OCI-M2 (cell line): ENCODE measurements around the gene ZNF487.
"Not testable (repeated sequence)": the region's sequence is repeated elsewhere in the genome, so short reads cannot be mapped to it uniquely, and the experiment has no call there.

Source experiments
- DNase-seq: peaks from one replicate; lab custom pipeline; 2025; ENCODE audit not compliant: unreplicated experiment; lab: John Stamatoyannopoulos, UW

Gene ZNF487

DNA sequence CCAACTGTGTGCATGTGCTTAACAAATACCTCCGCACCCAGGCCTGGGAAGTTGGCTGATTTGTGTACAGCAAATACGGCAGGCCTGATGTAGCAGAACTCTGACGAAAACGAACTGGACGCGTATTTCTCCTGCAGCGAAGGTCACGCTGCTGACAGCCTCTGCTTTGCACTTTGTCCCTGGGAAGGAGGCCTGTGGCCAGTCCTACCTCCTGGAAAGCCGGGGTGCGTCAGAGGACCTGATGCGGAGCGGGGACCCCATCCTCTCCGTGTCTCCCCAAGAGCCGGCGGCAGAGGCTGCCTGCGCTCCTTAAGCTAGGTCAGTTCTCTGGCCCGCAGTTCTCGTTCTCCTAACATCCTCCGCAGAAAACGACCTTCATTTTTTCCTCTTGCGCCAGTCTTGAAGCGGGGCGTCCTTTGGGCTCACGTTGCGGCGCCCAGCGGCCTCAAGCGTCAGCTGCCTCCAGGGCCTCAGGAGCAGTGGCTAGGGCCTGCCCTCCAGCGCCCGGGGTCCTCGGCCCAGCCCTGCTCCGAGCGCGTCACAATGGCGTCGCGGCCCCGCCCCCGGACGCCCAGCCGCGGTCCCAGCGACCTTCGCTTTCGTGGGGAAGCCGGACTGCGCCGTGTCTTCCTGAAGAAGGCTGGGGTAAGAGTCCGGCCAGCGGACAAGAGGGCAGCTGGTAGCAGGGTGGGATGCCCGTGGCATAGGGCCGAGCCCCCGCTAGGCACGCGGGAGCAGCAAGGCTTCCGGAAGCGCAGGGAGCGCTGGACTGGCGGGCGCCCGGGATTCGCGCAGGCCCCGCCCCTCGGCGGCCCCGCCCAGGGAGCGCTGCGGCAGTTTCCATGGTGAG is at the start of gene ZNF487:
Gene ZNF487 (plus strand): TSS at position 821 of the 850 bp plus-strand sequence. CDS start 38,703 bp downstream, outside the sequence.
- DNase-seq: no peak

- no peak for DNase-seq
Observed at GRCh38 chr10:43387678-43388032, 49.3 kb upstream of the ZNF487 start.

GRCh38 chr10:43389867-43390266 is 47.0 kb upstream of the ZNF487 start:
- no peak for DNase-seq

- DNase-seq: no peak
Observed at GRCh38 chr10:43390333-43390732, 46.6 kb upstream of the ZNF487 start.

GRCh38 chr10:43390759-43391158 is 46.2 kb upstream of the ZNF487 start:
- no peak for DNase-seq

GRCh38 chr10:43391496-43391895 is 45.4 kb upstream of the ZNF487 start:
- no peak for DNase-seq

- no peak for DNase-seq
Observed at GRCh38 chr10:43392748-43393147, 44.2 kb upstream of the ZNF487 start.

DNA sequence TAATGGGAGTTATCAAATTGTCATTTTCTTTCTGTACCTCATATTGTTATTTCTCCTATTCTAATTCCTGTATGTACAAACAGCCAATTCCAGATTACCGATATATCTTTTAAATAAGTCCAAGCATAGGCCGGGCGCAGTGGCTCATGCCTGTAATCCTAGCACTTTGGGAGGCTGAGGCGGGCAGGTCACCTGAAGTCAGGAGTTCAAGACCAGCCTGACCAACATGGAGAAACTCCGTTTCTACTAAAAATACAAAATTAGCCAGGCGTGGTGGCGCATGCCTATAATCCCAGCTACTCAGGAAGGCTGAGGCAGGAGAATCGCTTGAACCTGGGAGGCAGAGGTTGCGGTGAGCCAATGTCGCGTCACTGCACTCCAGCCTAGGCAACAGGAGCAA is 43.7 kb upstream of the ZNF487 start:
- not testable (repeated sequence) for DNase-seq

DNA sequence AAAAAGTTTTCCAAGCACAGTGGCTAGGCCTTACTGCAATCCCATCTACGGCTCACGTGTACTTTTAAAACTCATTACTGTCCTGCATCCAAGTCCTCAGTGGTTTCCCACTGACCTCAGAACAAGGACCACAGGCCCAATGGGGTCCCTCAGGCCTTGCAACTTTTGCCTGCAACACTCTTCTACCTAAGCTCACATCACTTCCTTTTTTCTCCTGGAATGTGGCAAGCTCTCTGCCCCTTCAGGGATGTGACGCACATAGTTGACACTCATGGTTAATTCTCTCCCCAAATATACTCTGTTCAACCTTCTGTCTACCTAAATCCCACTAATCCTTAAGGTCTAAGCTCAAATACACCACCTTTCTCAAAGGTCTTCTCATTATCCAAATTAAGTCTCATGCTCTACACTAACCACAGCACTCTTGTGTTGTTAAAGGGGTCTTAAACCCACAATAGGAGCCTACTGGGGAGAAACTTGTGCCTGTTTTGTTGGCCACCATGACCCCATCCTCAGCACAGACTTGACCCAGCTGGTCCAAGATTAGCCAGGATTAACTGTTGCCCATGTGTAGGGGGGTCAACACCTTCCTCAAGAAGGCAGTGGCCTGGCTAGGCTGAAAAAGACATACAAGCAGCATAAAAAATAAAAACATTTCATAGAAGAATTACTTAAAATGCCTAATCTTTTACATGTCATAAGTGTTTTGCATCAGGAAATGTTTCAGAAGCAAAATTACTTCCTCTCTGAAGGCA is 43.1 kb upstream of the ZNF487 start:
- DNase-seq: no peak

DNA sequence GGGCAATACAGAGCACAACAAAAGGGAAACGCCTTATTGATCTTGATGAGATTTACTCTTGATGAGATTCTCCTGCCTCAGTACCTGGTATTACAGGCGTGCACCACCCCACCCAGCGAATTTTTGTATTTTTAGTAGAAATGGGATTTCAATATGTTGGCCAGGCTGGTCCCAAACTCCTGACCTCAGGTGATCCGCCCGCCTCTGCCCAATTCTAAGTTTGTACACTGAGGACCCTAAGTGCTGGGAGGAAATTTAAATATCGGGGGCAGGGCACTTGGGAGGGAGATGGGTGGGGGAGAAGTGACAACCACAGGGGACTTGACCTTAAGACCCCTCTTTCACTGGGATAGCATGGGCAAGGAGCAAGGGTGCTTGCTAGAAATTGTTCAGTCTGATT is 42.0 kb upstream of the ZNF487 start:
- DNase-seq: no peak

DNA sequence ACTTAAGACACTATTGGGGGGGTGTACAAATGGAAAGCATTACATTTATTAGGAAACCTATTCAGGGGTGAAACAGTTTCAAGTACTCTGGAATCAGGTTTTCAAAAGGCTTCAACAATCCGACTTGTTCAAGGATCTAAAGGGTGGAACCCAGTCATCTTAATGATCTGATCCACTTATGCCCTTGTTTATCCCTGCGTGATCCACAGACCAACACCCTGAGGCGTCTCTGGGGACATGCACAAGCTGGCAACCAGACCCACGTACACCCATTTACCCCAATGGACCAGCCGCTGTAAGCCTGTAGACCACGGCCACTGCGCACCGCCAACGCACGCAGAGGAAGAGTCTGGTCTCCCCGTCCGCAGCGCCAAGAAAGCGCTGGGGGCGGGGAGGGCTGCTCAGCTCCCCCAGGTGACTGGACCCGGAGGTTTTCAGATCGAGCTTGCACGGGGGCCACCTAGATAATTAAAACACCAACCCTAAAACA is 41.3 kb upstream of the ZNF487 start:
- DNase-seq: no peak

GRCh38 chr10:43396061-43396927 is 40.6 kb upstream of the ZNF487 start:
- DNase-seq: no peak

GRCh38 chr10:43396928-43397624 is 39.8 kb upstream of the ZNF487 start:
- DNase-seq: no peak

DNA sequence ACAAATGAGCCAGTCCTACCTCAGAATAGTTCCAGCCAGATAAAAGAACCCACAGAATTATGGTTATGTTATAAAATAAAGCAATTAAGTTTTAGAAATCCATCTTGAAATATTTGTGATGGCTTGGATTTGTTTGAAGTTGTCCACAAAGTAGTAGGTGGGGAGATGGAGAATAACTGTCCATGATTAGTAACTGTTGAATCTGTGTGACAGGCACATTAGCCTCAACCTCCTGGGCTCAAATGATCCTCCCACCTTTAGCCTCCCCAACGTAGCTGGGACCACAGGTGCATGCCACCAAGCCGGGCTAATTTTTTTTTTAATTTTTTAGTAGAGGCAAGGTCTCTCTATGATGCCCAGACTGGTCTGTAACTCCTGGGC is 38.0 kb upstream of the ZNF487 start:
- DNase-seq: no peak

DNA sequence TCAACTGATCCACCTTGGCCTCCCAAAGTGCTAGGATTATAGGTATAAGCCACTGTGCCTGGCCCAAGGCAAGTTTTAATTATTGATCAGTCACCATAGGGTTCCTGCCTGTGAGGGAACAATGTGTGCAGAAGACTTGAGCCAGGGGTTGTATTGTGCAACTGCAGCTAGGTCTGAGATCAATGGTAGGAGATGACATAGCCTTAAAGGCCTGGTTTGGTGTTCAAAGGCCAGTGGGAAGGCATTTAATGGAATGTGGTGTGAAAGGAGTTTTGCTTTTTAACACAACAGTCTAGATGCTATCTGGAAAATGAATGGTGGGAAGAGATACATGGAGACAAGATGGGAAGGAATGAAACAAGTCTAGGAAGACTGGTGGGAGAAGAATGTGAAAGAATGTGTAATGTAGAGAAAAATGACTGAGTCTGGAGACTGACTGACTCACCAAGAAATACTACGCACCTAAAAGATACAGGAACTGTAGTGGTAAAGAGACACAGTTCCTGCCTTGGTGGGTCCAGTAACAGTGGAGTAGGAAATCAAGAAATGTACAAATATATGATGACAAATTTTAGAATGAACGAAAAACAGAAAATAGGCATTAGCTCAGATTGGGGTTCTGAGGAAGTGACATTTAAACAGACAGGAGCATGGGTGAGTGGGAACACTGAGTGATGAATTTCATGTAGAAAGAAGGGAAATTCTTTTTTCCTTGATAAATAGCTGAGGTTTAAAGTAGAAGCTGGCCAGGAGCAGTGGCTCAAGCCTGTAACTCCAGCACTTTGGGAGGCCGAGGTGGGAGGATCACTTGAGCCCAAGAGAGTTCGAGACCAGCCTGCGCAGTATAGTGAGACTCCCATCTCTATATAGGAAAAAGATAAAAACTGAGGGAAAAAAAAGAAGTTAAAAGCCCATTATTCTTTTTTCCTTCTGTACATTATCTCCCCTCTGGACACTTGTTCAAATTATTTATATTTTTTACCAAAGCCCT is 37.3 kb upstream of the ZNF487 start:
- no peak for DNase-seq

- no peak for DNase-seq
Observed at GRCh38 chr10:43401627-43402026, 35.3 kb upstream of the ZNF487 start.

DNA sequence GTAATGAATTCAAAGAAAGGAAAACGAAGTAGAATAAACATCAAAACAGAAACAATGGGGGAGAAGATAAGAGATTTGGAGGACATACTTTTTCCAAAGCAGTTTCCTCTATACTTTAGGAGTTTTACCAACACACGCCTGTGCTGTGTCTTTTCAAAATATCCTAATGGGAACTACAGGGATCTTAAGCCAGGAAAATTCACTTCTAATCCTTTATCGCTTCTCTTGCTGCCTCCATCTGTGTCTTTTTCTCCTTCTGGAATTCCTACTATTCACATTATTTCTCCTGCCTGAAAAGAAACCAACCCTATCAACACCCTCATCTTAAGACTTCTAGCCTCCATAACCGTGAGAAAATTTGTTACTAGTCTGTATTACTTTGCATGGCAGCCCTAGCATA is 34.7 kb upstream of the ZNF487 start:
- DNase-seq: no peak

GRCh38 chr10:43402880-43403452 is 33.9 kb upstream of the ZNF487 start:
- no peak for DNase-seq
